ENCODE results near the gene LCN2.

The LCN2 gene

GRCh38 chr9:128115187-128116103 lies 33.8 kb upstream of the LCN2 start:
- DNase-seq (ENCODE audit: low read depth): peak; percentile 92

- DNase-seq (ENCODE audit: low read depth): no peak
These were observed 32.9 kb upstream of the LCN2 start for GRCh38 chr9:128116104-128117083.

GRCh38 chr9:128117613-128118471 lies 31.4 kb upstream of the LCN2 start:
- peak; percentile 78 for DNase-seq (ENCODE audit: low read depth)

GRCh38 chr9:128118472-128118857 lies 30.8 kb upstream of the LCN2 start:
- DNase-seq (ENCODE audit: low read depth): no peak

GRCh38 chr9:128118971-128119665 lies 30.1 kb upstream of the LCN2 start:
- DNase-seq (ENCODE audit: low read depth): no peak

GRCh38 chr9:128120061-128120740 lies 29.1 kb upstream of the LCN2 start:
- no peak for DNase-seq (ENCODE audit: low read depth)

GRCh38 chr9:128120741-128121465 lies 28.4 kb upstream of the LCN2 start:
- no peak for DNase-seq (ENCODE audit: low read depth)

- no peak for DNase-seq (ENCODE audit: low read depth)
These were observed 27.8 kb upstream of the LCN2 start for GRCh38 chr9:128121466-128121810.

- DNase-seq (ENCODE audit: low read depth): no peak
These were observed 27.1 kb upstream of the LCN2 start for GRCh38 chr9:128121924-128122808.

GRCh38 chr9:128122809-128123175 lies 26.5 kb upstream of the LCN2 start:
- no peak for DNase-seq (ENCODE audit: low read depth)

- no peak for DNase-seq (ENCODE audit: low read depth)
These were observed 25.7 kb upstream of the LCN2 start for GRCh38 chr9:128123451-128124080.

GRCh38 chr9:128124451-128124850 lies 24.8 kb upstream of the LCN2 start:
- no peak for DNase-seq (ENCODE audit: low read depth)

- DNase-seq (ENCODE audit: low read depth): peak; percentile 54
These were observed 24.2 kb upstream of the LCN2 start for GRCh38 chr9:128124873-128125579.

- DNase-seq (ENCODE audit: low read depth): no peak
These were observed 23.5 kb upstream of the LCN2 start for GRCh38 chr9:128125580-128126354.

GRCh38 chr9:128127568-128127989 lies 21.7 kb upstream of the LCN2 start, which contains the start of gene PTGES2:
Gene PTGES2 (minus strand): TSS chr9:128127729. CDS start chr9:128127717, 12 bp downstream.
- DNase-seq (ENCODE audit: low read depth): peak; percentile 60

GRCh38 chr9:128127990-128128835 lies 21.0 kb upstream of the LCN2 start:
- DNase-seq (ENCODE audit: low read depth): peak; percentile 72
